IPS-11a (cell line): ENCODE data around the gene GOLGA6L10.
"Not testable (repeated sequence)": the region's sequence is repeated elsewhere in the genome, so short reads cannot be mapped to it uniquely, and the experiment has no call there.

Experiments used
- H3K4me3 ChIP-seq: one replicate; pipeline ENCODE4 v1.5.1; 2013; ENCODE audit warnings: low read depth, low read length, control low read depth

Gene GOLGA6L10

GRCh38 chr15:82349375-82349774, at the start of gene GOLGA6L10:
Gene GOLGA6L10, minus strand, starts transcription at chr15:82349475. Its CDS starts 100 bp downstream, at chr15:82349375.
- not testable (repeated sequence) for H3K4me3 ChIP-seq

- no peak overlapping the region for H3K4me3 ChIP-seq
Observed at GRCh38 chr15:82398785-82399184, 49.5 kb upstream of the GOLGA6L10 start.

- no peak overlapping the region for H3K4me3 ChIP-seq
Observed at GRCh38 chr15:82397817-82398216, 48.5 kb upstream of the GOLGA6L10 start.

GRCh38 chr15:82395788-82396187, 46.5 kb upstream of the GOLGA6L10 start:
- H3K4me3 ChIP-seq, result not testable (repeated sequence)

- no peak overlapping the region for H3K4me3 ChIP-seq
Observed at GRCh38 chr15:82393671-82394070, 44.4 kb upstream of the GOLGA6L10 start.

GRCh38 chr15:82392077-82392476, 42.8 kb upstream of the GOLGA6L10 start:
- not testable (repeated sequence) for H3K4me3 ChIP-seq

GRCh38 chr15:82390152-82390551, 40.9 kb upstream of the GOLGA6L10 start:
- H3K4me3 ChIP-seq, result not testable (repeated sequence)

- H3K4me3 ChIP-seq, result not testable (repeated sequence)
Observed at GRCh38 chr15:82387209-82387608, 37.9 kb upstream of the GOLGA6L10 start.

- not testable (repeated sequence) for H3K4me3 ChIP-seq
Observed at GRCh38 chr15:82381330-82381955, 32.2 kb upstream of the GOLGA6L10 start.

- not testable (repeated sequence) for H3K4me3 ChIP-seq
Observed at GRCh38 chr15:82379552-82379951, 30.3 kb upstream of the GOLGA6L10 start.

- H3K4me3 ChIP-seq, result not testable (repeated sequence)
Observed at GRCh38 chr15:82373661-82374060, 24.4 kb upstream of the GOLGA6L10 start.

- H3K4me3 ChIP-seq, result no peak overlapping the region
Observed at GRCh38 chr15:82371656-82372055, 22.4 kb upstream of the GOLGA6L10 start.

GRCh38 chr15:82367790-82368189, 18.5 kb upstream of the GOLGA6L10 start:
- H3K4me3 ChIP-seq, result not testable (repeated sequence)

- not testable (repeated sequence) for H3K4me3 ChIP-seq
Observed at GRCh38 chr15:82365692-82366323, 16.5 kb upstream of the GOLGA6L10 start.

- H3K4me3 ChIP-seq, result not testable (repeated sequence)
Observed at GRCh38 chr15:82364548-82364947, 15.3 kb upstream of the GOLGA6L10 start.

GRCh38 chr15:82362790-82363189, 13.5 kb upstream of the GOLGA6L10 start:
- not testable (repeated sequence) for H3K4me3 ChIP-seq

GRCh38 chr15:82360618-82361017, 11.3 kb upstream of the GOLGA6L10 start:
- H3K4me3 ChIP-seq, result not testable (repeated sequence)

GRCh38 chr15:82355055-82355454, 5.8 kb upstream of the GOLGA6L10 start:
- not testable (repeated sequence) for H3K4me3 ChIP-seq

GRCh38 chr15:82354546-82354945, 5.3 kb upstream of the GOLGA6L10 start:
- not testable (repeated sequence) for H3K4me3 ChIP-seq

- not testable (repeated sequence) for H3K4me3 ChIP-seq
Observed at GRCh38 chr15:82347645-82348044, 1.6 kb downstream of the GOLGA6L10 start.

GRCh38 chr15:82345176-82345575, 4.1 kb downstream of the GOLGA6L10 start:
- not testable (repeated sequence) for H3K4me3 ChIP-seq

- H3K4me3 ChIP-seq, result not testable (repeated sequence)
Observed at GRCh38 chr15:82344421-82344820, 4.9 kb downstream of the GOLGA6L10 start.

GRCh38 chr15:82343851-82344250, 5.4 kb downstream of the GOLGA6L10 start:
- not testable (repeated sequence) for H3K4me3 ChIP-seq
